ENCODE data around the gene AP2B1.
"Not testable (repeated sequence)": the region's sequence is repeated elsewhere in the genome, so short reads cannot be mapped to it uniquely, and the experiment has no call there.

AP2B1 gene

GRCh38 chr17:35578197-35578928 is 8.8 kb upstream of the AP2B1 start, which contains the start of gene PEX12:
TSS of gene PEX12 (minus strand) at chr17:35578571. CDS start at chr17:35578021, 550 bp downstream.
- DNase-seq = peak; percentile 94 to 96

- DNase-seq = peak in 1 of 2 experiments; percentile 52
These were observed 8.1 kb upstream of the AP2B1 start for GRCh38 chr17:35578929-35579432.

DNA sequence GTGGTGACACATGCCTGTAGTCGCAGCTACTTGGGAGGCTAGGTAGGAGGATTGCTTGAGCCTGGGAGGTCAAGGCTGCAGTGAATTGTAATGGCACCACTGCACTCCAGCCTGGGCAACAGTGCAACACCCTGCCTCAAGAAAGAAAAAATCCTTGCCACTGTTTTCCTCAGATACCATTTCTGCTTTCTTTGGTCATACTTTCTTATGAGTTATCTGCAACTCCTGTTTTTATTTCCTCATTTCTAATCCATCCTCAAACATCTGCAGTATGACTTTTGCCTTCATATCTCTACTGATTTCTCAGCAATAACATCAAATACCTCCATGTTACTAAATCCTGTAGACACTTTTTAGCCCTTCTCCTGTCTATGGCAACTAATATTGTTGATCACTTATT is 3.1 kb upstream of the AP2B1 start:
- no peak for DNase-seq

- no peak for DNase-seq
These were observed 501 bp upstream of the AP2B1 start for GRCh38 chr17:35586569-35587073.

- DNase-seq = no peak
These were observed 1.2 kb downstream of the AP2B1 start for GRCh38 chr17:35588196-35588920.

DNA sequence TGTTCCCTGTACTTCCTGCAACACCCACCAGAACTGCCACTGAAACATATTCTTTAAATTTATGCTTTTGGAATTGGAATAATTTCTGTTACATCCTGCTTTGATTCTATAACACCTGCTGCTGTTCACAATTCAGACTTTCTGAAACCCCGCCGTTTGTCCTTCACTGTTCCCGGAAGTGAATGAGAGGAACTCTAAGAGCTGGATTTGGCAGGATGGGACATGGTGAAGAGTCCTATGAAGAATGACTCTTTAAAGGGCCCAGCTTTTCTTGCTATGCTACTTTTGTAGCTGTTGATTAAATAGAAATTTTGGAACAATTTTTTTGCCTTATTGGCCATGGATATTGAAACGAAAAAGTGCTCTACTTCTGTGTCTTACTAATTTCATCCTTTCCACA is 8.9 kb downstream of the AP2B1 start:
- peak in 1 of 2 experiments; percentile 4 for DNase-seq

- DNase-seq = no peak
These were observed 9.6 kb downstream of the AP2B1 start for GRCh38 chr17:35596530-35597233.

DNA sequence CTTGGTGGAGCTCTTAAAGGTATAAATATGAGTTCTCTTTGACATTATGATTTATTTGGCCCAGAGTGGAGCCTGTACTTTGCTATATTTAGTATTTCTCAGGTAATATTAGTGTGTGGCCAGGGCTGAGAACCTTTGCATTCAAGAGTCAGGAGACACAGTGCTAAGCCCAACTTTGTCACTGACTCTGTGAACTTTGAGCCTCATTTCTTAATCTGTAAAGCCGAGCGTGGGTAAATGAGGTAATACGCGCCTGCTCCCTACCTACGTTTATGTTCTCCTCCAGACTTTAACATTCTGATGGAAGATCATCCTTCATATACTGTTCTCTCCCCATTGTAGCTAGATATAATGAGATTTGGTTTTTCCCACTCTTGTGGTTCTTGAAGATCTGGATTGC is 10.5 kb downstream of the AP2B1 start:
- DNase-seq = no peak

DNA sequence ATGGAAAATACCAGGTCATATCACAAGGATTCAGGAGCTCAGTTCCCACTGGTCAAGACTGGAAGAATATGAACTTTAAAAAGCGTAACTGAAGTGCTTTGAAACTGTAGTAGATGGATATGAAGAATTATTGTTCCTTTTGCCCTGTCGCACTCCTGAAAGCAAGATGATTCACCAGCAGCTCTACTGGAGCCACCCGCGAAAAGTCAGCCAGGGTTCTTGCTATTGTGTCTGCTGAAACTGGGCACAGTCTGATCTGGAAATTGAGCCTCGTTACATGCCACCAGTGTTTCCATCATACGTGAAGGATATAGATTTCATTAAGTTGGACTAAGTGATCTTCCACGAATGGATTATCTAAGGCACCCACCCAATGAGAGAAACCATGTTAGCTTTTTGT is 16.6 kb downstream of the AP2B1 start:
- no peak for DNase-seq

DNA sequence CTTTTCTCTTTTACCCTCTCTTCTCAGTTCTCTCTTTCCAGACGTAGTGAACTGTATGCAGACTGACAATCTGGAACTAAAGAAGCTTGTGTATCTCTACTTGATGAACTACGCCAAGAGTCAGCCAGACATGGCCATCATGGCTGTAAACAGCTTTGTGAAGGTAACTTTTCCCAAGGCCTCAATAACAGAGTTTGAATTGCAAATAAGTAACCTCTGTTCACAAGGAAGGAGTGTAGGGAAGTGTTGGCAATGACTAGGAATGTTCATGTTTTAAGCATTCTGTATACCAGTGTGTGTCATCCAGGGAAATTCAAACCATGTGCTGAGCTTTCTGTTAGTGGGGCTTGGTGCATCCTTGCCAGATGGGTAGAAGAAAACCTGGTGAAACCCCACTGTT is 18.6 kb downstream of the AP2B1 start:
- no peak for DNase-seq

DNA sequence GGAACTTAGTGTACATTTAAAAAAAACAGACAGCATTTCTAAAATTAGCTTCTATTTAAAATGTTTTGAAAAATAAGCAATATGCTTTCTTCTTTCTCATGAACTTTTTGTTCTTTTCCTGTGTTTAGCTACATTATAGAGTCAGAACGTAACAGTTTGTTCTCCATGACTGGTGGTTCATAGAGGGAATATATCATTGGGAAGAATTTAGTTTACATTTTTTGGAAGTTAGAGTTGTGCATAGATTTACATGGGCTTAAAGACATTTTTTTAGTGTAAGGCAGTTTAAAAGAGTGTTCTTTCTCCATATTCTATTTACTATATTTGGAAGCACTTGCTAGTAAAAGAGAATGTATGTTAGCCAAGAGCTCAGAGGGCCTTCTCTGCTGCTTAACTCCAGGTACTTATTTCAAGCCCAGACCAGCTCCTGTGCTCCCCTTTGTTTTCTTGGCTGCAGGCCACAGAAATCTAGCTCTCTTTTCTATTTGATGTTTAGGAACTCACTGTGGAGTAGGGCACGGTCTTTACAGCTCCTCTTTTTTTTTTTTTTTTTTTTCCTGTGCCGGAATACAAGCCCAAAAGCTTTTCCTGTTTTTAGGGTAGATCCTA is 20.2 kb downstream of the AP2B1 start:
- no peak for DNase-seq

DNA sequence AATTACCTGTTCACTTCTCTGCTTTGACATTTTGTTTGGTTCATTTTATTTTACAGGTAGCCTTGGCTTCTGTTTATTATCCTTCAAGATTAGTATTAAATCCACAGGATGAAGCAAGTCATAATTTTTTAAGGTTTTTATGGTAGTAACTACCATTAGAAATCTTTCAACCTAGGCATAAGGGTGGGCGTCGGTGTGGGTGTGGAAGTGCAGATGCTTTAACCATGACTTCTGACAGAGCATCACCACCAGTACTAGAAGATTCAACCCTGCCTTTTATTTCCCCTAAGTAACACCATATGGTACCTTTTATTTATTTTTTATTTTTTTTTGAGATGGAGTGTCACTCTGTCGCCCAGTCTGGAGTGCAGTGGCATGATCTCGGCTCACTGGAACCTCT is 22.7 kb downstream of the AP2B1 start:
- DNase-seq = no peak

DNA sequence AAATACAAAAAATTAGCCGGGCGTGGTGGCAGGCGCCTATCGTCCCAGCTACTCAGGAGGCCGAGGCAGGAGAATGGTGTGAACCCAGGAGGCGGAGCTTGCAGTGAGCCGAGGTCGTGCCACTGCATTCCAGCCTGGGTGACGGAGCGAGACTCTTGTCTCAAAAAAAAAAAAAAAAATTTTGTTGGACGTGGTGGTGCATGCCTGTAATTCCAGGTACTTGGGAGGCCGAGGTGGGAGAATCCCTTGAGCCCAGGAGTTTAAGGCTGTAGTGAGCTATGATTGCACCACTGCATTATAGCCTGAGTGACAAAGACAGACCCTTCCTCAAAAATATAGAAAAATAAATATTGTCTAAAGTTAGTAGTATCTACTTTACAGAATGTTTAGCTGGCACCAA is 23.6 kb downstream of the AP2B1 start:
- not testable (repeated sequence) for DNase-seq

GRCh38 chr17:35612924-35613521 is 25.9 kb downstream of the AP2B1 start:
- peak; percentile 61 to 87 for DNase-seq

GRCh38 chr17:35614810-35615209 is 27.7 kb downstream of the AP2B1 start:
- no peak for DNase-seq

- DNase-seq = no peak
These were observed 29.4 kb downstream of the AP2B1 start for GRCh38 chr17:35616536-35616935.

- no peak for DNase-seq
These were observed 30.4 kb downstream of the AP2B1 start for GRCh38 chr17:35617505-35617904.

DNA sequence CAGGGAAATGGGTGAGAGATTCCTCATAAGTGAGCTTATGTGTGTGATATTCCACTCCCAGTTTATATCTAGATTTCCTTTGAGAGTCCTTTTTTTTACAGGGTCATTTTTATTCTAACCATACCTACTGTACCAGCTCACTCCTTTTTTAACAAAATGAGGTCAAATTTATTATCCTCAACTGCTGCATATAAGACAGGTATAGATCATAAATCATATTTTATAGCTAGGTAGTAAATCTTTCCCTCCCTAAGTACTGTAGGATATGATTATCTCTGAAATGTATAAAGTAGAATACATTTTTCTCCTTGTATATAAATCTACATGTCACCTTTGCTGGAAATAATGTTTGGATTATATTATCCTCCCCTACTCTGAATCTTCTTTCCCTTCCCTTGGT is 31.5 kb downstream of the AP2B1 start:
- DNase-seq = no peak

DNA sequence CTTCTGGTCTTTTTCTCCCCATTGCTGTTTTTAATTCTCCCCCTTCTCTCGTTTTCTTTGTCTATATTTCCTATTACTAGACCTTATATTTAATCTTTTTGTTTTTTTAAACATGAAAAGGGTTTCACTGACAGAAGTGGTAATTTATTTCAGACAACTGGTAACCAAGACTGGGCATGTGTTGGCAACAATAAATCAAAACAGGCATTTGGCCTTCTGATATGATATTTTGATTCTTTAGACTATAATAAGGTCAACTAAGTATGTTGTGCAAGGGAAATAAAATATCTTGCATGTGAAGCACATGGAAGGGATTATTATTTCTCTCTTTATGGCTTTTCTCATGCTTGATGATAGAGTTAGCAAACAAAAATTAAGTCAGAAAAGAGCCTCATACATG is 34.6 kb downstream of the AP2B1 start:
- no peak for DNase-seq

DNA sequence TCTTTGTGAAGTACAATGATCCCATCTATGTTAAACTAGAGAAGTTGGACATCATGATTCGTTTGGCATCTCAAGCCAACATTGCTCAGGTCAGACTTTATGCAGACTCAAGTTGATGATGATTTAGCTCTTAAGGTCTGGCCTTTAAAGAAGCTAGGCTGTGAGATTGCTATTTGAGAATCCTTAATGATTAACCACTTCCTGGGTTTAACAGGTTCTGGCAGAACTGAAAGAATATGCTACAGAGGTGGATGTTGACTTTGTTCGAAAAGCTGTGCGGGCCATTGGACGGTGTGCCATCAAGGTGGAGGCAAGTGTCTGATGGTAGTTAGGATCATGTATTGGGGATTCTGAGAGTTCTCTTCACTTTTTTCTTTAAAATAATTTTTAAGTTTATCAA is 40.3 kb downstream of the AP2B1 start:
- DNase-seq = no peak

DNA sequence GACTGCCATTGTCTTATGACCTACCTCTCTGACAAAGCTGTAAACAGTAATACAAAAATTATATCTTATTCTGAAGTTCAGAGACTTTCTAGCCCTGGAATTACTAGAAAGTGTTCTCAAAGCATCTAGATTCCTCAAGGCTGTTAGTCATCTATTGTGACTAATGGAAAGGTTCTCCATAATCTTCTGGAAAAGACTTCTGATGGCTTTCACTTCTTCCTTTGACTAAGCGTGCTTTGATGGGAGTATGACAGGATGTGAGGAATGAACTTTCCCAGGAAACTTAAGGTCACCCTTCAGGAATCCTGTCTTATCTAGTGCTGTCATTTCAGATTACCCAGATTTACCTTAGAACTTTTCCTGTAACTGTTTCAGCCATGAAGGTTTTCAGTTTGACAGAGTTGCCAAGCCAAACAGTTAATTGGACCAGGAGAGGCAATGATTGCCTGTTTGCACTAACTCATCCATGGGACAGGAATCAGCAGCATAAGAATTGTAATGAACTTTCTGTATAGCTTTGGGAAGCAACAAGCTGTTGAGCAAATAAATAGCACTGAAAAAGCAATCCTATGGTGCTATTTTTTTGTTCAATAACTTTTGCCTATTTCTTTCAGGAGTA is 43.5 kb downstream of the AP2B1 start:
- DNase-seq = no peak

DNA sequence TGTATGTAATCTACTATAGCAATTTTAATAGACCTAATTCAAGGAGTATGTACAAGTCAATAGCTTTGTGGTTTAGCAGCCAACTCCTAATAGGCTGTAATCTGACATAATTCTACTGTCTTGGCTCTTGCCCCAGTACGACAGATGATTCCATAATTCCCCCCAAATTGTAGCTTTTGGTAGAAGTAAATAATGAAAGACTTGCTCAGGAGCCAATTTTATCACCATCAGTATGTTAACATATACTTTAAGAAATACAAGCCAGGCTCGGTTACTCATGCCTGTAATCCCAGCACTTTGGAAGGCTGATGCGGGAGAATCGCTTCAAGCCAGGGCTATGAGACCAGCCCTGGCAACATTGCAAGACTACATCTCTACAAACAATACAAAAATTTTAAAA is 53.9 kb downstream of the AP2B1 start:
- DNase-seq = no peak
